NOMO-1 treated with dmso at 0.1 percent for 144 hours (cell line): ENCODE measurements around the gene MYBPC2.
A peak's percentile ranks its signal among the peaks of the same experiment; 100 is the strongest.

Source experiments
- DNase-seq: peaks from one replicate; lab custom pipeline; 2025; ENCODE audit not compliant: unreplicated experiment; lab: John Stamatoyannopoulos, UW

Gene MYBPC2

GRCh38 chr19:50409347-50409746 lies 23.3 kb upstream of the MYBPC2 start:
- DNase-seq, result no peak

DNA sequence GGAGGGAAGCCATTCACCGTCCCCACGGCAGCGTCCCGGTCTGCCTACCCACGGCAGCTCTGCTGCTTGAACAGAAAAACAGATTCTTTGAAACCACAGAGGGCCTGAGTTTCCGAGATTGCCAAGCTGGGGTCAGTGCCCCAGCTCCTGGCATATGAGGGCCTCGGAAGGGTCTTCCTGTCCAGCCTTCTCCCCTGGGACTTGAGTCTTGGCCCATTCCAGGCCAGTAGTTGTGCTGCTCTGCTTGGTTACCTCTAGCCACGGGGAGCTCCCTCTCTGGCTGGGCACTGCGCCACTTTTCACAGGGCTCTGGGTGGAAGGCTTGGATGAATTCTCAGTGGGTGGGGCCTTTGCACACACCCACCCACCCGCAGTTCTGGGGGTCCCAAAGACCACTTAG lies 22.6 kb upstream of the MYBPC2 start:
- no peak for DNase-seq

- no peak for DNase-seq
Observed at GRCh38 chr19:50412419-50412818, 20.3 kb upstream of the MYBPC2 start.

DNA sequence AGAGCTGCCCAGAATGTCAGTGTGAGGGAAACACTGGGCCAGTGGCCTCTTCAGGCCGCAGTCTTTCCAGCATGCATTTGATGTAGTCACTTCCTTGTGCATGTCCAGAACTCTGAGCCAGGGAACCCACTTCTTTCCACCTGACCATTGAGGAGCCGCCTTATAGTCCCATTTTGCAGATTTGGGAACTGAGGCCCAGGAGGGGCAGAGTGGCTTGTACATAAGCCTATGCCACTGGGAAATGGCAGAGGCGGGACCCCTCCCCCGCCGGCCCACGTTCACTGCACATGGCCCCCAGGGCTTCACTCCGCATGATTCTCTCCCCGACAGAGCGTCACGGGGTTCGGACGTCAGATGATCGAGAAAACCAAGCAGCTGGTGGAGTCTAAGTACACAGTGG lies 19.6 kb upstream of the MYBPC2 start:
- no peak for DNase-seq

GRCh38 chr19:50413531-50413930 lies 19.2 kb upstream of the MYBPC2 start:
- no peak for DNase-seq

- peak; percentile 56 for DNase-seq
Observed at GRCh38 chr19:50414864-50415660, 17.6 kb upstream of the MYBPC2 start.

GRCh38 chr19:50415661-50416033 lies 17.0 kb upstream of the MYBPC2 start:
- peak; percentile 78 for DNase-seq

DNA sequence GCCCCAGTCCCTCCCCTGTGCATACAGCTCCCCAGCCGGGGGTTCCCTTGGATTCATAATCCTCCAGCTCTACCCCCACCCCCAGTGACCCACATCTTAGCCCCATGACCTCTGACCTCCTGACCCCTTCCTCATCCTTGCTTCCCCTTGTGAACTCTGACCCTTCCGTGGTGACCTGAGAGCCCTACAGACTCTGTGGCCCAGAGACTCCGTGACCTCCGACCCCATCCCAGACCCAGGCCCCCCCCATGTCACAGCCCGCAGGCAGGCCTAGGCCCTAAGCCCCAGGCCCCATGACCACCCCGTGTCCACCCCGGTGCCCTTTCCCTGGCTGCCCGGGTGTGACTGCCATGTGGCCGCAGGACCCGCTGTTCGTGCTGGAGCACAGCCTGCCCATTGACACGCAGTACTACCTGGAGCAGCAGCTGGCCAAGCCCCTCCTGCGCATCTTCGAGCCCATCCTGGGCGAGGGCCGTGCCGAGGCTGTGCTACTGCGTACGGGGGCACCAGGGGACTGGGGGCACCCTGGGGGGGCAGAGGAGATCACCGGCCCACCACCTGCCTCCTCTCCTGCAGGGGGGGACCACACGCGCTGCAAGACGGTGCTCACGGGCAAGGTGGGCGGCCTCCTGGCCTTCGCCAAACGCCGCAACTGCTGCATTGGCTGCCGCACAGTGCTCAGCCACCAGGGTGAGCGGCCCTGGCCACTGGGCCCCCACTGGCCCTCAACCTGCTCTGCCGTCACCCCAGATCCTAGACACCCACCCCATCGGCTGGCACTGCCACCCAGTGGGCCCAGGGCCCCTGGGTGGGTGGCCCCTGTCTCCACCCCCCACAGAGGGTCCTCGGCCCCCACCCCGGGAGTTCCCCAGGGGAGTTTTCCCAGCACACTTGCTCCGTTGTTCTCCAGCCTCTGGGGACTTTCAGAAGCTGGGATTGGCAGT lies 16.4 kb upstream of the MYBPC2 start:
- DNase-seq, result no peak

DNA sequence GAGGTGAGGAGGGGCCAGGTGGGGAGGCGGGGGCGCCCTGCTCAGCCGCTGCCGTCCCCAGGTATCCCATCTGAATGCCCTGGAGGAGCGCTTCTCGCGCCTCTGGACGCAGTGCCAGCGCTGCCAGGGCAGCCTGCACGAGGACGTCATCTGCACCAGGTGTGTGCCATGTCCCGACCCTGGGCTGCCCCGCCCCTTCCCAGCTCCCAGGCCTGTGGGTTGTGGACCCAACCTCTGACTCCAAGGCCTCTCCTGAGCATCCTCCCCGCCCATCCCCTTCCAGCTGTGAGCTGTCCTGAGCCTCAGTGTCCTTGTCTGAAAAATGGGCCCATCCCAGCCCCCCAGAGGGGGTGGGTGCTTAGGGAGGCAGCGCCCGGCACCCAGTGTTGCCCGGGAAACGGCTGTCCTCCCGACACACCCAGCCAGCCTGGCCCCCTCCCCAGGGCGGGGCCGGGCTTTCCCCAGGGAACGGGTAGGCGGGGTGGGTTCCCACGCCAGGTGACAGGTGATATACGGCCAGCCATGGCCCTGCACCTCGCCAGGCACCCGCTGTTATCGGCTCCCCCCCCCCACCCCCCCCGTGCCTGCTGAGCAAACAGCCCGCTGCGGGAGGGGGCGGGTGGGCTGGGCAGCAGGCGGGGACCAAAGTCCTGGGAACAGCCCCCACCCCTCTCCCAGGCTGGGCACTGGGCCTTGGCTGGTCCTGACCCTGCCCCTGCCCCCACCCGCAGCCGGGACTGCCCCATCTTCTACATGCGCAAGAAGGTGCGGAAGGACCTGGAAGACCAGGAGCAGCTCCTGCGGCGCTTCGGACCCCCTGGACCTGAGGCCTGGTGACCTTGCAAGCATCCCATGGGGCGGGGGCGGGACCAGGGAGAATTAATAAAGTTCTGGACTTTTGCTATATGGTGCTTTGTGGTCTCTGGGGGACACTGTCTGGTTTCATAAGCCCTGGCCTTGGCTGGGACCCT lies 15.3 kb upstream of the MYBPC2 start:
- DNase-seq, result no peak

- DNase-seq, result no peak
Observed at GRCh38 chr19:50418176-50419021, 14.3 kb upstream of the MYBPC2 start, which contains the start of gene SPIB. Gene SPIB (plus strand): TSS chr19:50418938. CDS start chr19:50418963, 25 bp downstream.

DNA sequence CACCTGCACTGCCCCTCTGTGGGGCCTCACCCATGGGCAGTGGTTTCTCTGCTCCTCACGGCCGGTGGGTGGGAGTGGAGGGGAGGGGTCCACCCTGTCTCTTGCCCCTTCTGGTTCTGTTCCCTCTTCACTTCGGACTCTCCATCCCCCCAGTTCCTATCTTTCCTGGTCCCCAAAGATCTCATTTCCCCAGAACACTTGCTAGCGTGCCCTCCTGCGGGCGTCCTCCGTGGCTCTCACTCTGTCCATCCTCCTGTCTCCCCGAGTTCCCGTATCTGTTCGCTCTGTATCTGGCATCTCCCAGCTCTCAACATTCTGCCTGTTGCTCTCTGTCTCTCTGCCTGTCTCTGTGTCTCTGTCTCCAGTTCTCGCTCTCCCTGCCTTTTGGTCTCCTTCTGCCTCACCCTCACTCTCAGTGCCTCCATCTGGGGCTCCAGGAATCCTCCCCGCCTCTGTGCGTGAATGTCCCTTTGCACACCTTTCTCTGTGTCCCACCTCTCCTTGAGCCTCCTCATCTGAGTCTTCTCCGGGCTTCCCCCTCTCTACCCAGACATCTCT lies 13.6 kb upstream of the MYBPC2 start:
- no peak for DNase-seq

DNA sequence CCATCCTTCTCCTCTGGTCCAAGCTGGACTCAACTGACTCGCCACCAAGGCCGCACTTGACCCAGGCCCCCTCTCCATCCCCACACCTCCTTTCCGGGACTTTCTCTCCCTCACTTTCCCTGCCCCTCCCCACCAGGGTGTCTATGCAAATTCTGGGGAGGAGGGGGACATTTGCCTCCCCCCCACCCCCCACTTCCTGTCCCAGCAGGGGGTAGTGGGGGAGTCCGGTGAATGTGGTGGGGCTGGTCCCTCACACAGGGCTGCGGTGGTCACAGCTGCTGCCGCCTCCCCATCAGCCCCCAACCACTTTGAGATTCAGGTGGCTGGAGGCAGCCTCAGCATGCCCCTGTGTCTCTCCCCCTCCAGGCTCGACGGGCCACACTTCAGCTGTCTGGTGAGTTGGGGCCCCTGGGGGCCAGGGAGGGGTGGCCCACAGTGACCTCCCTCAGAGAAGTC lies 13.1 kb upstream of the MYBPC2 start:
- no peak for DNase-seq

GRCh38 chr19:50420127-50420526 lies 12.6 kb upstream of the MYBPC2 start:
- DNase-seq, result no peak

DNA sequence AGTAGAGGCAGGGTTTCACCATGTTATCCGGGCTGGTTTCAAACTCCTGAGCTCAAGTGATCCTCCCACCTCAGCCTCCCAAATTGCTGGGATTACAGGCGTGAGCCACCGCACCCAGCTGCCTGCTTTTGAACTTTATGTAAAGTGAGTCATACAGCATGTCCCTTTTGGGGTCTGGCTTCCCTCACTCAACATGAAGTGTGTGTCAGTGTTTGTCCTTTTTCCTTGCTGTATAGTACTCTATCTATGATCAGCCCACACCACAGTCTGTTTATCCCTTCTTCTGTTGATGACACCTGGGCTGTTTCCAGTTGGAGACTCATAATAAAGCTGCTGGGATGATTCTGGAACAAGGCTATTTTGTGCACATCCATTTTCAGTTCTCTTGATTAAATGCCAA lies 11.9 kb upstream of the MYBPC2 start:
- no peak for DNase-seq

DNA sequence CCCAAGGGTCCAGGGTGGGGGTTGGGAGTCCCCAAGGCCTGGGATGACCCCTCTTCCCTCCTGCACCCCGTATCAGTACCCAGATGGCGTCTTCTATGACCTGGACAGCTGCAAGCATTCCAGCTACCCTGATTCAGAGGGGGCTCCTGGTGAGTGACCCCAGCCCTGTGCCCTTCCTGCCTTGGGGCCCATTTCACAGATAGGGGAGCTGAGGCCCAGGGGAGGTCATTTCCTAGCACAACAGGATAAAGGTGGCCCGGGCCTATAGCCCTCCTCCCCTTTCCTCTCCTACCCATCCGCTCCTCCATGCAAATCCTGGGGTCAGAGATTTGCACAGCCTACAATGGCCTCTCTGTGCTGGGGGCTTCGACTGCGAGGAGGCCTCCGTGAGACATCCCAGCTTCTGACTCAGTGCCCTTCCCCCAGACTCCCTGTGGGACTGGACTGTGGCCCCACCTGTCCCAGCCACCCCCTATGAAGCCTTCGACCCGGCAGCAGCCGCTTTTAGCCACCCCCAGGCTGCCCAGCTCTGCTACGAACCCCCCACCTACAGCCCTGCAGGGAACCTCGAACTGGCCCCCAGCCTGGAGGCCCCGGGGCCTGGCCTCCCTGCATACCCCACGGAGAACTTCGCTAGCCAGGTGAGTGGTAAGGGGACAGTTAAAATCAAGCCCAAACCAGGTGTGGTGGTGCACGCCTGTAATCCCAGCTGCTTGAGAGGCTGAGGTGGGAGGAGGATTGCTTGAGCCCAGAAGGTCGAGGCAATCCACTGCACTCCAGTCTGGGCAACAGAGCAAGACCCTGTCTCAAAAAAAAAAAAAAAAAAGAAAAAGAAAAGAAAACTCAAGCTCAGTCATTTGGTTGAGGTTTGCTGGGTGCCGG lies 10.1 kb upstream of the MYBPC2 start:
- no peak for DNase-seq

DNA sequence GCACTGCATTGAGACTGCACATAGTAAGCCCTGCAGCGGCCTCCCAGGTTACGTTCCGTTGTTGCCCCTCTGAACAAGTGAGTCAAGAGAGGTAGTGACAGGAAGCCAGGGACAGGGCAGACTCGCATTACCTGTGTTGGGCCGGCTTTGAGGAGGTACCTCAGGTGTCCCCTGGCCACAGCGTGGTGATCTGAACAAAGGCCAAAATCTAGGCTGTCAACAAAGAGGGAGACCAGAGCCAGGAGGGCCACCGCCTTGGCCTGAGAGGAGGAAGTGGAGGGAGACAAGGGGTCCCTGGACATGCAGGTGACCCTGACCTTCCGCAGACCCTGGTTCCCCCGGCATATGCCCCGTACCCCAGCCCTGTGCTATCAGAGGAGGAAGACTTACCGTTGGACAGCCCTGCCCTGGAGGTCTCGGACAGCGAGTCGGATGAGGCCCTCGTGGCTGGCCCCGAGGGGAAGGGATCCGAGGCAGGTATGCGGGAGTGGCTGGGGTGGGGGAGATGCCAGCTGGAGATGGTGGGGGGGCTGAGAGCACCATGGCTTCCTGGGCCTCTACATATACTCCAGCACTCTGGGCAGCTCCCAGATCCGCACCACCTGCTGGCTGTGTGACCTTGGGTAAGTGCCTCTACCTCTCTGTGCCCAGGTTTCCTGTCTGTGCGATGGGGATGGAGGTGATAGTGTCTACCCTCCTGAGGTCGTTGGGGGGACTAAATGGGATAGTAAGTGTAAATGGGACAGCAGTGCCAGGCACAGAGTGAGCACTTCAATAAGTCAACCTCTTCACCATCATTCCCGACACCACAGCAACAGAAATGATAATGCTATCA lies 9.2 kb upstream of the MYBPC2 start:
- DNase-seq, result no peak

- DNase-seq, result no peak
Observed at GRCh38 chr19:50425581-50425980, 7.1 kb upstream of the MYBPC2 start.
